A673 (cell line): ENCODE measurements around the gene PHKB. TPM values are rescaled to one million over a fixed set of nuclear protein-coding genes. Genes with fewer than 3 reads are reported as not detected.
A peak's percentile ranks its signal among the peaks of the same experiment; 100 is the strongest.
"Not testable (repeated sequence)": the region's sequence is repeated elsewhere in the genome, so short reads cannot be mapped to it uniquely, and the experiment has no call there.

Source experiments
- BruUV-seq: library from RNA; stranded (reverse); fragments of 400-500 nt; replicated peaks from 2 replicates; lab custom pipeline; 2021; lab: Mats Ljungman, UMichigan
- CTCF ChIA-PET: fragments of 300-600 bp; sonication (Branson Sonifier 250); formaldehyde crosslinking; loops from one replicate; lab custom pipeline; 2022; ENCODE audit warnings: antibody characterized with exemption; lab: Charles Lee
- POLR2A ChIA-PET: fragments of 300-600 bp; sonication (Branson Sonifier 250); formaldehyde crosslinking; loops from one replicate; lab custom pipeline; 2022; ENCODE audit warnings: antibody characterized with exemption; ENCODE audit not compliant: low non-redundant PET; lab: Charles Lee
- DNase-seq: peaks from one replicate; pipeline ENCODE4 v3.0.0-alpha.2; 2015; ENCODE audit warnings: low spot score
- H3K27ac ChIP-seq: fragments of 200-600 bp; sonication (generic); 2 replicates; pipeline ENCODE4 v1.5.1; 2016; ENCODE audit warnings: mixed run types, low read depth, mild to moderate bottlenecking, mixed read lengths, antibody characterized with exemption, low read length; ENCODE audit not compliant: poor library complexity, severe bottlenecking
- H3K27me3 ChIP-seq: fragments of 200-600 bp; sonication (generic); replicated peaks from 2 replicates; pipeline ENCODE4 v1.6.1; 2017; ENCODE audit warnings: mixed run types, low read depth, mild to moderate bottlenecking, mixed read lengths, antibody characterized with exemption, low read length; ENCODE audit not compliant: insufficient read depth, poor library complexity
- H3K36me3 ChIP-seq: fragments of 200-600 bp; sonication (generic); 2 replicates; pipeline ENCODE4 v1.6.1; 2016; ENCODE audit warnings: mixed run types, mild to moderate bottlenecking, mixed read lengths, antibody characterized with exemption, low read length; ENCODE audit not compliant: insufficient read depth, poor library complexity, severe bottlenecking
- H3K4me1 ChIP-seq: fragments of 200-600 bp; sonication (generic); 2 replicates; pipeline ENCODE4 v1.6.1; 2017; ENCODE audit warnings: mixed run types, mild to moderate bottlenecking, mixed read lengths, antibody characterized with exemption, low read length; ENCODE audit not compliant: insufficient read depth, poor library complexity, severe bottlenecking
- H3K4me3 ChIP-seq: fragments of 200-600 bp; sonication (generic); 2 replicates; pipeline ENCODE4 v1.5.1; 2016; ENCODE audit warnings: low read depth, mixed run types, mild to moderate bottlenecking, mixed read lengths, low read length; ENCODE audit not compliant: poor library complexity, severe bottlenecking
- H3K9me3 ChIP-seq: fragments of 200-600 bp; sonication (generic); 2 replicates; pipeline ENCODE4 v1.6.1; 2016; ENCODE audit warnings: mixed run types, low read depth, mild to moderate bottlenecking, mixed read lengths, antibody characterized with exemption, low read length; ENCODE audit not compliant: poor library complexity, severe bottlenecking
- EZH2 ChIP-seq: fragments of 200-600 bp; sonication (generic); IDR thresholded peaks from 2 replicates; pipeline ENCODE4 v1.6.1; 2017; ENCODE audit warnings: borderline replicate concordance, low read depth, mild to moderate bottlenecking, mixed read lengths, antibody characterized with exemption, low read length; ENCODE audit not compliant: poor library complexity, severe bottlenecking
- intact Hi-C: fragments of 100-400 bp; cut with micrococcal nuclease; formaldehyde crosslinking; loops from one replicate; pipeline ENCODE4 v1.10.0; 2022; ENCODE audit not compliant: unreplicated experiment
- total RNA-seq: library from RNA; stranded (reverse); gene quantifications from 2 replicates; pipeline ENCODE4 v1.2.3, GENCODE V29; 2021
- TF ChIP-seq, protein P1 (sequence below): fragments of 300-800, 200-600 bp; sonication (generic); conservative IDR thresholded peaks from 2 replicates; pipeline ENCODE4 v1.5.1; 2017; ENCODE audit warnings: low read depth, mild to moderate bottlenecking, antibody characterized with exemption, low read length, moderate library complexity, mixed read lengths

PHKB gene
- total RNA-seq, 1 experiment from 2014 or later, result 50.6 TPM

DNA sequence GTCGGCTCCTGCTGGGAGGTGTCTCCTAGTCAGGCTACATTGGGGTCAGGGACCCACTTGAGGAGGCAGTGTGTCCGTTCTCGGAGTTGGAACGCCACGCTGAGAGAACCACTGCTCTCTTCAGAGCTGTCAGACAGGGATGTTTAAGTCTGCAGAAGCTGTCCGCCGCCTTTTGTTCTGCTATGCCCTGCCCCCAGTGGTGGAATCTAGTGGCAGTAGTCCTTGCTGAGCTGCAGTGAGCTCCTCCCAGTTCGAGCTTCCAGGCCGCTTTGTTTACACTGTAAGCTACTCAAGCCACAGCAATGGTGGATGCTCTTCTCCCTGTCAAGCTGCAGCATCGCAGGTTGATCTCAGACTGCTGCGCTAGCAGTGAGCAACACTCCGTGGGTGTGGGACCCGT, 36.3 kb upstream of the PHKB start:
- Histone ChIP-seq H3K9me3 (no peaks in the 10 kb centered on the region), H3K27me3 (no peaks in the 10 kb centered on the region), H3K27ac (no peak overlapping the region), H3K4me3 (no peak overlapping the region), H3K4me1 (no peaks in the 10 kb centered on the region), H3K36me3 (no peaks in the 10 kb centered on the region)
- no peak for TF ChIP-seq EZH2
- TF ChIP-seq, protein P1, sequence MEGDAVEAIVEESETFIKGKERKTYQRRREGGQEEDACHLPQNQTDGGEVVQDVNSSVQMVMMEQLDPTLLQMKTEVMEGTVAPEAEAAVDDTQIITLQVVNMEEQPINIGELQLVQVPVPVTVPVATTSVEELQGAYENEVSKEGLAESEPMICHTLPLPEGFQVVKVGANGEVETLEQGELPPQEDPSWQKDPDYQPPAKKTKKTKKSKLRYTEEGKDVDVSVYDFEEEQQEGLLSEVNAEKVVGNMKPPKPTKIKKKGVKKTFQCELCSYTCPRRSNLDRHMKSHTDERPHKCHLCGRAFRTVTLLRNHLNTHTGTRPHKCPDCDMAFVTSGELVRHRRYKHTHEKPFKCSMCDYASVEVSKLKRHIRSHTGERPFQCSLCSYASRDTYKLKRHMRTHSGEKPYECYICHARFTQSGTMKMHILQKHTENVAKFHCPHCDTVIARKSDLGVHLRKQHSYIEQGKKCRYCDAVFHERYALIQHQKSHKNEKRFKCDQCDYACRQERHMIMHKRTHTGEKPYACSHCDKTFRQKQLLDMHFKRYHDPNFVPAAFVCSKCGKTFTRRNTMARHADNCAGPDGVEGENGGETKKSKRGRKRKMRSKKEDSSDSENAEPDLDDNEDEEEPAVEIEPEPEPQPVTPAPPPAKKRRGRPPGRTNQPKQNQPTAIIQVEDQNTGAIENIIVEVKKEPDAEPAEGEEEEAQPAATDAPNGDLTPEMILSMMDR, result no peak
- CTCF ChIA-PET, result no interaction called here
- intact Hi-C loops, result no loop called here
- POLR2A ChIA-PET, result no interaction called here
- peak; percentile 10 for DNase-seq
- no TSS peak for BruUV-seq

DNA sequence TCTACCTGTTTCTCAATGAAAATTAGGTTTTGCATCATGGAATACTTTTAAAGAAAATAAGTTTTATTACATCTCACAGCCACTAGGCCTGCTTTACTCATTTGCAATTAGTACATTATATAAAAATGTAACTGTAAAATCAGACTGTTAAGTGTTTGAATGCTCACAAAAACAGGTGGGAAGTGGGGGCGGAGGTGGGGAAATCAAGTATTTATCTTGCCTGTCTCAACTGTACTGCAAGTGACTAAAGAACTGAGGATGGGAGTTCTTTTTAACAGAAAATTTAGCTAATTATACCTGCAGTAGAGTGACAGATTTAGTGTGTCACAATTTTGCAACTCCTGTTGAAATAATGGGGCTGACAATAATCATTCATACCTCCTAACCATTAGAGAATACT, 34.3 kb upstream of the PHKB start:
- TF ChIP-seq EZH2, result no peak
- TF ChIP-seq, protein P1, result no peak
- Histone ChIP-seq H3K4me3 (no peak overlapping the region), H3K27ac (no peak overlapping the region), H3K4me1 (no peaks in the 10 kb centered on the region), H3K9me3 (no peaks in the 10 kb centered on the region), H3K36me3 (no peaks in the 10 kb centered on the region), H3K27me3 (no peaks in the 10 kb centered on the region)
- ChIA-PET CTCF (no interaction called here), POLR2A (no interaction called here)
- intact Hi-C loops, result no loop called here
- DNase-seq, result no peak
- BruUV-seq, result no TSS peak

DNA sequence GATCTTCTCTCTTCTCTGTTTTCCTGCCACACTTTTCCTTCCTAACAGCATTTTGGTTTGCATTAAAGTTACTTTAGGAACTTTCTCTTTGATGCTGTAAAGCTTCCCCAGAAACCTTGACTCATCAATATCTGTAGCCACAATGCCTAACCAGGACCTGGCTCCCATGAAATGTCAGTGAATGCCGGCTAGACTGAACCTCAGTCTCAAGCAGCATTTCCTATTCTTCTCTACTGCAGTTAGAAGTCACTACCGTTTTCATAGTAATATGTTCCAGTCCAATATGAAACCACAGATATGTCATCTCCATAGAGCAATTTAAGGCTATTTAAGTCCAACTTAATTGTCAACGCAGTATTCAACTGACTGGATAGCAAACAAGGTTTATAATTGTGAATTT, 29.2 kb upstream of the PHKB start:
- Histone ChIP-seq H3K27me3 (no peaks in the 10 kb centered on the region), H3K4me3 (no peak overlapping the region), H3K4me1 (no peaks in the 10 kb centered on the region), H3K36me3 (no peaks in the 10 kb centered on the region), H3K27ac (no peak overlapping the region), H3K9me3 (no peaks in the 10 kb centered on the region)
- no TSS peak for BruUV-seq
- ChIA-PET CTCF (no interaction called here), POLR2A (no interaction called here)
- intact Hi-C loops, result no loop called here
- no peak for TF ChIP-seq EZH2
- TF ChIP-seq, protein P1, result no peak
- DNase-seq, result no peak

DNA sequence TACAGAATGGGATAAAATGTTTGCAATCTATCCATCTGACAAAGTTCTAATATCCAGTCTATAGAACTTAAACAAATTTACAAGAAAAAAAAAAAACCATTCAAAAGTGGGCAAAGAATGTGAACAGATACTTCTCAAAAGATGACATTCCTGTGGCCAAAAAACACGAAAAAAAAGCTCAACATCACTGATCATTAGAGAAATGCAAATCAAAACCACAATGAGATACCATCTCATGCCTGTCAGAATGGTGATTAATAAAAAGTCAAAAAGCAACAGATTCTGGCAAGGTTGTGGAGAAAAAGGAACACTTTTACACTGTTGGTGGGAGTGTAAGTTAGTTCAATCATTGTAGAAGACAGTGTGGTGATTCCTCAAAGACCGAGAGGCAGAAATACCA, 26.9 kb upstream of the PHKB start:
- intact Hi-C loops, BruUV-seq, POLR2A ChIA-PET: not testable (repeated sequence)

DNA sequence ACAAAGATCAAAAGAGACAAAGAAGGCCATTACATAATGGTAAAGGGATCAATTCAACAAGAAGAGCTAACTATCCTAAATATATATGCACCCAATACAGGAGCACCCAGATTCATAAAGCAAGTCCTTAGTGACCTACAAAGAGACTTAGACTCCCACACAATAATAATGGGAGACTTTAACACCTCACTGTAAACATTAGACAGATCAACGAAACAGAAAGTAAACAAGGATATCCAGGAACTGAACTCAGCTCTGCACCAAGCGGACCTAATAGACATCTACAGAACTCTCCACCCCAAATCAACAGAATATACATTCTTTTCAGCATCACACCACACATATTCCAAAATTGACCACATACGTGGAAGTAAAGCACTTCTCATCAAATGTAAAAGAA, 21.1 kb upstream of the PHKB start:
- POLR2A ChIA-PET, H3K4me1 ChIP-seq, H3K9me3 ChIP-seq, DNase-seq, H3K4me3 ChIP-seq, H3K36me3 ChIP-seq, intact Hi-C loops, H3K27me3 ChIP-seq, CTCF ChIA-PET, H3K27ac ChIP-seq, BruUV-seq: not testable (repeated sequence)

More for the DNA sequence above, 26.9 kb upstream of the PHKB start:
- DNase-seq, H3K4me3 ChIP-seq, H3K4me1 ChIP-seq, H3K36me3 ChIP-seq, CTCF ChIA-PET, H3K27ac ChIP-seq, H3K27me3 ChIP-seq, H3K9me3 ChIP-seq: not testable (repeated sequence)
